ENCODE measurements around the gene FBXO42.
"Not testable (repeated sequence)": the region's sequence is repeated elsewhere in the genome, so short reads cannot be mapped to it uniquely, and the experiment has no call there.

The FBXO42 gene

GRCh38 chr1:16260814-16261213, 91.5 kb downstream of the FBXO42 start:
- no peak for DNase-seq (ENCODE audit: low spot score)

DNA sequence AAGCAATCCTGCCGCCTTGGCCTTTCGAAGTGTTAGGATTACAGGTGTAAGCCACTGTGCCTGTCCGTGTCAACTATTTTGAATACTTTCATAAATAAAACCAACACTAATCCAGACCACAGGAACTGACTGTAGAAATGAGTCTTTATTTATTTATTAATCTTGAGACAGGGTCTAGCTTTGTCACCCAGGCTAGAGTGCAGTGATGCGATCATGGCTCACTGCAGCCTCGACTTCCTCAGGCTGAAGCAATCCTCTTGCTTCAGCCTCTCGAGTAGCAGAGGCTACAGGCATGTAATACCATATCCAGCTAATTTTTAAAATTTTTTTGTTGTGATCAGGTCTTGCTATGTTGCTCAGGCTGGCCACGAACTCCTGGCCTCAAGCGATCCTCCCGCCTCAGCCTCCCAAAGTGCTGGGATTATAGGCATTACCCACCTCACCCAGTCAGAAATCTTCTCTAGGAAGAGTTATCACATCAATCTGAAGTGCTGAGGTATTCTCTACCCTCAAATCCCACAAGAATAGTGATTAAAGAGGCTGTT, 93.6 kb downstream of the FBXO42 start:
- DNase-seq (ENCODE audit: low spot score): no peak

- DNase-seq (ENCODE audit: low spot score): no peak
Measured at GRCh38 chr1:16257968-16258367, 94.3 kb downstream of the FBXO42 start.

DNA sequence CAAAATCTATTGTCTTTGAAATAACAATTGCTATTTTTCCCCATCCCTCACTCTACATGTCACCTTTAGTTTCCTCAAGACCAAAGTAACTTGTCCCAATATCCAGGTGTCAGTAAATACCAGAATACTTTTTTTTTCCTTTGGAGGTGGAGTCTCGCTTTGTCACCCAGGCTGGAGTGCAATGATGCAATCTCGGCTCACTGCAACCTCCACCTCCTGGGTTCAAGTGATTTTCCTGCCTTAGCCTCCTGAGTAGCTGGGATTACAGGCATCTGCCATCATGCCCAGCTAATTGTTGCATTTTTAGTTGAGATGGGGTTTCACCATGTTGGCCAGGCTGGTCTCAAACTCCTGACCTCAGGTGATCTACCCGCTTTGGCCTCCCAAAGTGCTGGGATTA, 94.7 kb downstream of the FBXO42 start:
- DNase-seq (ENCODE audit: low spot score): not testable (repeated sequence)

DNA sequence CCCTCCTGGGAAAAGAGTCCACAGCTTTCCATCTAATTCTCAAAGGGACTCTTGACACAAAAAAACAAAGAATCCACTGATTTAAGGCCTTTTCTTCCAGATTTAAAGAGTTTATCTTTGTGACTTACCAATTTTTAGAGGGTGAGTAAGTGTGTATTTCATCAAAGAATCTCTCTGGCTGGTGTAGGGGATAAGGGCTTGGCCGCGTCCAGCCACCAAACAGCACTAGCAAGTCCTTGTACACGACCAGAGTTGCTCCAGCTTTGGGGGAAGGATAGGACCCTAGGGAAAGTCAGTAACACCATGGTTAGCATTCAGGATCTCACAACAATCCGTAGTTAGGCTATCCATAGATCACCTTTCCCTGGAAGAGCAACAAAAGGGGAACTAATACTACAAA, 95.8 kb downstream of the FBXO42 start:
- no peak for DNase-seq (ENCODE audit: low spot score)

GRCh38 chr1:16254263-16254928, 97.9 kb downstream of the FBXO42 start:
- no peak for DNase-seq (ENCODE audit: low spot score)

DNA sequence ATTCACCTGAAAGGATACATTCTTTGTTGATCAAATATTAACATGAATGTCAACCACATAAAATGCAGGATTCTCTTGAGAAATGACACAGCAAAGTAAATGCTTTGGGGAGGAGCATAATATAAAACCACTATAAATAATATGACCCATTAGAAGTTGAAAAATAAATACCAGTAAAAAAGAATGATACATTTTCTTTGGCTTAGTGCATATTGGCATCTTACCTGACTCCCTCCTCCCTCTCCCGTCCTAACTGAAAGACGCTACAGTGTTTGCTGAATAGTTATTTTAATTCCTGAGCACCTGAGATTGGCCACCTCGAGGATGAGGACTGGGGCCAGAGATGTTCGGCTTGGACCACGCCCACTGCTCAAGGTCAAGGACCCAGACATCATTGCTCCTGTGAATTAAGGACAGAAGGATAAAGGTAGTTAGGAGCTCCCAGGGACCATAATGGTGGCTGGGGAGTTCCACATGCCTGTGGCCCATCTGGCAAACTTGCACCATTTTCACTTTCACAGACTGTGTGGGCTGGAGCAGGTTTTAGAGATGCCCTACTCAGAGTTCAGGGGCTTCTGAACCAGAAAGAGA, 98.9 kb downstream of the FBXO42 start:
- DNase-seq (ENCODE audit: low spot score): no peak

GRCh38 chr1:16252912-16253311, 99.4 kb downstream of the FBXO42 start:
- DNase-seq (ENCODE audit: low spot score): no peak

DNA sequence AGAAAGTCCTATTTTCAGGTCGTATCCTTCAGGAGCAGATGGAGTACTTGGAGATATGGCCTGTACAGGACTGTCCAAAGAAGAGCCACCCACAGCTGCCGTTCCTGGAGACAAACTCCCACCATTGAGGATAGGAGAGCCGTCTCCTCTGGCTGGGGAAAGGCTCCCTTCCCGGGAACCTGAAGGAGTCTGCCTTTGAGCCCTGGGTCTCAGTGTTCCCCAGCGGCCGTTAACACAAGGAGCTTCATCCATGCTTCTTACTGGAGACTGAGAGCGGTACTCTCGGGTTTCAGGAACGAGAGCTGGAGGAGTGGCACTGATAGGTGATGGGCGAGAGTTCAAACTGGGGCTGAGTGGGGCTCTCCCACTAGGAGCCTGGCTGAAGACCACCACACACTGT, 100.9 kb downstream of the FBXO42 start:
- DNase-seq (ENCODE audit: low spot score): no peak

- DNase-seq (ENCODE audit: low spot score): no peak
Measured at GRCh38 chr1:16250524-16251251, 101.6 kb downstream of the FBXO42 start.

DNA sequence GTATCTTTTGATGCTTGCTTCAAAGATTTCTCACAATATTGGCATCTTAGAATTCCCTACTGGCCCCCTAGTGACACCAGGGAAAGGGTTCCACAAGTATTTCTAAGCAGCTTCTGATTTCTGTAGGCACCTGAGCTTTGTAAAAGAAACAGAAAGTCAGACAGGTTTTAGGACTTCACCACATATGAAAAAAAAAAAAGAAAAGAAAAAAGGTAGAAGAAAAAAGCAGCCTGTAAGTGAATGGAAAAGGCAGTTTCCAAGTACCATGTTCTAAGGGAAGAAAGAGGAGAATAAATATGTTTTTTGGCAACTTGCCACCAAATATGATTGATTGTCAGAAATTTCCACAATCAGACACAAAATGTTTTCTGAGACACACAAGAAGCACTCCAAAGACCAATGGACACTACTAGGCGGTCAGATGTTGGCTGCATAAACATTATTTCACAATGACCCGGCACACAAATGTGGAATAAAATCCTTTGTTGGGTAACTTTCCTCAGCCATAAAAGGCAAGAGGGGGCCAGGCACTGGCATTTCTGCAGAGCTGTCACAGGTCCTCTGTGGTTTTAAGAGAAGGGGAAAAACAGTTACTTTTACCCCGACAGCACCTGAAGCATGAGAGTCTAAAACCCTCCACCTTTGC, 102.6 kb downstream of the FBXO42 start:
- no peak for DNase-seq (ENCODE audit: low spot score)

- no peak for DNase-seq (ENCODE audit: low spot score)
Measured at GRCh38 chr1:16248603-16249516, 103.4 kb downstream of the FBXO42 start.

- no peak for DNase-seq (ENCODE audit: low spot score)
Measured at GRCh38 chr1:16248007-16248436, 104.3 kb downstream of the FBXO42 start.

- no peak for DNase-seq (ENCODE audit: low spot score)
Measured at GRCh38 chr1:16247441-16247840, 104.8 kb downstream of the FBXO42 start.

- no peak for DNase-seq (ENCODE audit: low spot score)
Measured at GRCh38 chr1:16246961-16247360, 105.3 kb downstream of the FBXO42 start.

DNA sequence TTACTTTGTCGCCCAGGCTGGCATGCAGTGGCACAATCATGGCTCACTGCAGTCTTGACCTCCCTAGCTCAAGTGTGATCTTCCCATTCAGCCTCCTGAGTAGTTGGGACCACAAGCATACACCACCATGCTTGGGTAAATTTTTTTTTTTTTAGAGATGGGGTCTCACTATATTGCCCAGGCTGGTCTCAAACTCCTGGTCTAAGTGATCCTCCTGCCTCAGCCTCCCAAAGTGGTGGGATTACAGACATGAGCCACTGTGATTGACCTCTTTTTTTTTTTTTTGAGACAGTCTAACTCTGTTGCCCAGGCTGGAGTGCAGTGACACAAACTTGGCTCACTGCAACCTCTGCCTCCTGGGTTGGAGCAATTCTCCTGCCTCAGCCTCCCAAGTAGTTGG, 106.0 kb downstream of the FBXO42 start:
- DNase-seq (ENCODE audit: low spot score): not testable (repeated sequence)

DNA sequence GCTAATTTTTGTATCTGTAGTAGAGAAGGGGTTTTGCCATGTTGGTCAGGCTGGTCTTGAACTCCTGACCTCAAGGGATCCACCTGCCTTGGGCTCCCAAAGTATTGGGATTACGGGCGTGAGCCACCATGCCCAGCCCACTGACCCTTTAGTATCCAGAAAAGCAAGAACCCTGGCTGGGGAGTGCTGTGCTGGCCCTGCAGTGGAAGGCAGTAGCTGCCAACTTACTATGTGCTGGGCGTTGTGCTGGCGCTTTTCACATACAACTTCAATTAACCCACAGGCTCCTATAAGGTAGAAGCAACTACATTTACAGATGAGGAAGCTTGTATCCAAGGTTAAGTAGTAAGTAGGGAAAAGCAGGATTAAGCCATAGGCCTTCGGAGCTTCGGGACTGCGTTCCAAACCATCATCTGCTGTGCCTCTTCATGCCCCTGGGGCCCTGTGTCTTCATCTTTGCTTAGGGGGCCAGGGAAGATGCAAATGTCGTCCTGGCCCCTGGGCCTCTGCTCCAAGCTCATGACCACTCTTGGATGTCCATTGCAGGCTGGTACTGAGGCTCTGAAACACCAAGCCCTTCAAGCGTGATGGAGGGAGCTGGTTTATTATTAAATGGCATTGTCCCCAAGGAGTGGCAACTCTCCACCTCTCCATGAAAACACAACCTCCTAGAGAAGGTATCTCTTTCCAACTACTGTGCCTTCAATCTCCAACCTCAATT, 106.6 kb downstream of the FBXO42 start:
- DNase-seq (ENCODE audit: low spot score): no peak

DNA sequence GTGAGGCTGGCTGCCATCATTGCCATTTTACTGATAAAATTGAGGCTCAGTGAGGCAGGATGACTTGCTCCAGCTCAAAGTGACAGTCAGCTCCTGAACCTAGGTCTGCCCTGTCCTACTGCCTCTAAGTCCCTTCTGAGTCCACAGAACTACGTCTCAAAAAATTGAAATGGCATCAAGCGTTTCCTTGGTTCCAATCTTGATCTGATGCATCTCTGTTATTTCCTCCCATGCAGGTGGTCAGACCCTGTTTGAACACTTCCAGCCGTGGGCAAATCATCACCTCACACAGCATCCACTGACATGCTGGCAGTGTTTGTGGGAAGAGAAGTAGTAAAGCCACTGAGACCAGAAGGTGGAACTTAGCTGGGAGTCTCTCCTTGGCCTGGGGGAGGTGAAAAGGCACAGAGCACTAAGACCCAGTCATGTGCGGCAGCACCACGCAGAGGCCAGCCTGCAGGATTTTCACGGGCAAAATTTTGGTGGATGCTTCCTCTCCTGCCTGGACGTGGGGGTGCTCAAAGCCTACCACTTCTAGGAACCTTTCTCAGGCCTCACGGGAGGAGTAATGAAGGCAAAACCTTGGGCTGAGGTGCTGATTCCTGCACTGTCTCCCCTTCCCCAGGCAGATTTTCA, 107.5 kb downstream of the FBXO42 start:
- DNase-seq (ENCODE audit: low spot score): no peak

- peak; percentile 90 for DNase-seq (ENCODE audit: low spot score)
Measured at GRCh38 chr1:16243936-16244649, 108.2 kb downstream of the FBXO42 start.

DNA sequence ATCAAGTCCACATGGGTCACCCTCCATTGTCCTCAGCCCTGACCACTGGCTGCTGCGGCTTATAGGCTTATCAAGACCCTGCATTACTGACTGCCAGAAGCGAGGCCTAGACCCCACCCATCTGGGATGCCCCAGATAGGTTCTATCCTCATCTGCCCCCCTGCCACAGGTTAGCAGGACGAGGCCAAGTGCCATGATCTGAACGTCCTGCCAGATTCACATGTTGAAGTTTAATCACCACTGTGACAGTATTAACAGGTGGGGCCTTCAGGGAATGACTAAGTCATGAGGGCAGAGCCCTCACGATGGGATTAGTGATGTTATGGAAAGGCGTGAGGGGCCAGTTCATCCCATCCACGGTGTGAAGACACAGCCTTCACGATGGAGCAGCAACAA, 109.1 kb downstream of the FBXO42 start:
- DNase-seq (ENCODE audit: low spot score): no peak
